CD4-positive, alpha-beta T cell treated with Interleukin-1 beta for 1 hour (primary cell): ENCODE measurements around the gene IFIT1B.

ENCODE experiments used
- DNase-seq, 2 donors: peaks; one replicate each; pipeline ENCODE4 v3.0.0-alpha.2; 2020 to 2022

The IFIT1B gene

DNA sequence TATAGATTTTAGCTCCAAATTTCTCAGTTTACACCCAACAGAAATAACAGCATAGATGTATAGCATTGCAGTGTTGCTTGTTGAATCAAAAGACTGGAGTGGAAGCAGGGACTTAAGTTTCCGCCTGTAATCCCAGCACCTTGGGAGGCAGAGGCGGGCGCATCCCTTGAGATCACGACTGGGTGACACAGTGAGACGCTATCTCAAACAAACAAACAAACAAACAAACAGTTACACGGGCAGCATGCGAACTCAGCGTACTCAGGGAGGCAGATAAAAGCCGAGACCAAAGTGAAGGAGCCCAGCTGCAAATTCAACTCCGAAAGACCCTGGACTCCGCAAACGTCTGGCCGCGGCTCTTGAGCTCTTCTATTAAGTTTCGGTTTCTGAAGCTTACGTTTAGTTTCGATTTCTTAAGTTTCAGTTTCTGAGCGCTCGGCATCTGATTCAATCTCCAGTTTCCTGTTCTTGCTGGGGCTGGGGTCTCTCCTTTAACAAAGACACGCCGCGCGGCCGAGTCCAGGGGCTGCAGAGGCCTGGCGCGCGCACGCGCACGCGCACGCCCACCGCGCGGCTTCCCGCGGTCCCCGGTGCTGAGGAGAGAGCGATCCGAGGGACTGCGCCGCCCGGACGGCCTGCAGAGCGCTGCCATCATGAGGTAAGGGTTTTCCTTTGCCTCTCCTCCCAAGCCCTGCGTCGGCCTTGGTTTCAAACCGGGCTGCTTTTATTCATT, 36.5 kb downstream of the IFIT1B start, which contains the start of gene IFIT5:
Gene IFIT5 (plus strand): TSS at position 423 of the 733 bp plus-strand sequence. CDS start 231 bp downstream, at position 654.
- peak; percentile 66 to 73 for DNase-seq

DNA sequence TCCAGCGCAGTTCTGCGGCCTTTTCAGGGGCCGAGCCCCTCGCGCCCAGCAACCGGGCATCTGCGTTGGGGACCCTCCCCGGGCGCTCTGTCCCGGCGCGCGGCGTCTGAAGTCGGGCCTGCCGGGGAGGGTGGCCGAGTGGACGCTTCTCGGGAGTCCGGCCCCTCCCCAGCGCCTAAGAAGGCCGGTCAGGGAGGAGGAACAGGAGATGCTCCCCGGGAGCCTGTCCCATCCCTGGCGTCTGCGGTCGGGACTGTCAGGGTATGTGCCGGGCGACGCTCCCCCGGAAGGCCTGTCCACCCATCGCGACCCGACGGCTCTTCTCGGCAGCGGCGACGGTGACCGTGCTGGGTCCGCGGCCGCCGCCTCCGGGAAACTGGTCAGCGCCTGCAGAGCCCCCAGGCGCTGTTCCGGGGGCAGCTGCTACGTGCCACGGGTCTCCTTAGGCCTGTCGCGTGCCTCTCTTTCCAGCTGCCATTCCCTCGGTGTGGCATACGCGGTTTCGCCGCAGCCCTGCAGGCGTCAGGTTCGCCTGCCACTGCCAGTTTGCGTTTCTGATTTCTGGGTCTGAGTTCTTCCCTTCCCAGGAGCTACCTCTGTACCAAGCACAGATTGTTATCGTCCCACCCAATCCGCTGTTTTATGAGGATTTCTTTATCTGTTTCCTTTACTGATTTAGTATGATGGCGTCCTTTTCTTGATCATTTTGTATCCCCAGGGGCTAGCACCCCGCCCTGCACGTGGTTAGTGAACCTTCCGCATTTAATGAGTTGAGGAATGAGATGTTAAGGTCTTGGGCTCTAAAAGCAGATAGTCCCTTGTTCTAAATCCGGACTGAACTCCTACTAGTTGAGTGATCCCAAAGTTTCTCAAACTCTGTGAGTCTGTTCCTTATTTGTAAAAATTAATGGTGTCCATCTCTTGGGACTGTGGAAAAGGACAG, 37.3 kb downstream of the IFIT1B start:
- DNase-seq = peak; percentile 27 to 44

- DNase-seq = no peak
Observed at GRCh38 chr10:89416465-89416864, 38.6 kb downstream of the IFIT1B start.

GRCh38 chr10:89419548-89419947, 41.7 kb downstream of the IFIT1B start:
- peak in 1 of 2 donors; percentile 46 for DNase-seq

DNA sequence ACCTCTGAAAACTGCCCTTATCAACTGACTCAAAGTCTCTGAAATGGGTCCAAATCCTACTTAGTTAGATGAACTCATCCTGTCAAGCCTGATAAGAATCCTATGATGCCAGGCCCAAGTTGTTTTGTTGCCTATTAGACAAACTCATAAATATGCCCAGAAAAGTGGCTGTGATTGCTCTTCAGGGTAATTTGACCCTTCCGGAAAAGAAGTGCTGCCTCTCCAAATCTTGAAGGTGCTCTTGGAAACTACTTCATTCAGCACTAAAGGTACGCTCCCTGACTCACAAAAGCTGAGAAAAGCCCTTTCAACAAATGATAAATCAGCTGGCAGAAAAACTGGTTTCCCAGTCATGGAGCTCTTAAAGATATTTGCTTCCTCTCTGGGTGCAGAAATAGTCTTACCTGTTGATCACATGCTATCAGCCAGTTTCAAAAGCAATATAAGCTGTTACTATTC, 43.2 kb downstream of the IFIT1B start:
- DNase-seq = no peak

GRCh38 chr10:89425000-89425399, 47.1 kb downstream of the IFIT1B start:
- DNase-seq = no peak

DNA sequence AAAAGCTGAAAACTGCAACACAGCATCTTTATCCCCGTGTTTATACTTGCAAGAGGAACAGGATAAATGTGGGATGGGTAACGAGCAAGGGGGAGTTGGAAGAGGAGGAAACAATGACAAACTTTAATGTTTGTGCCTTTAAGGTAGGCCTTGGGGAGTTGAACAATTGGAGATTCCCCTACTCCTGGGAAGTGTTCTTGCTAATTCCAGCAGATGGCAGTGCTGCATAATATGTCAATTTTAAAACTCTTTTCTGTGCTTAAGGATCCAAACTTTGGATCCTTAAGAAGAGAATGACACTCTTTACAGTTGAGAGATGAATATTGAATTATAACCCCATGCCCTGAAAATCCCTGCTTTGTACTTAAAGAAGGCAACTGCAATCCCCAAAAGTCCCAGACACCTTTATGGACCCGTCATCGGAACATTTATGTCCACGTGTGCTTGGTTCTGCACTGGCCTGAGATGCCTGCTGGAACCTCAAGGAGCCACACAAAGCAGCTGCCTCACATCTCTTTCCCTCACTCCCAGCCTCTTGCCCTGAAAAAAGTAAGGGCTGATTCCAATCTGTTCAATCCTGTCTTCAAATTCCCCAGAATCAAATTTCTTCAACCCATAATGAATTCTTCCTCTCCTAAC, 48.5 kb downstream of the IFIT1B start:
- DNase-seq = peak in 1 of 2 donors; percentile 43

- no peak for DNase-seq
Observed at GRCh38 chr10:89427629-89428028, 49.8 kb downstream of the IFIT1B start.

GRCh38 chr10:89428877-89429276, 51.0 kb downstream of the IFIT1B start:
- no peak for DNase-seq

- DNase-seq = no peak
Observed at GRCh38 chr10:89431977-89432376, 54.1 kb downstream of the IFIT1B start.
